Tibial nerve (tissue), 4 donors: ENCODE data around the gene HDAC11.

Experiments used
- EP300 ChIP-seq, 2 donors: sonication (generic); formaldehyde crosslinking; IDR thresholded peaks; one replicate each; pipeline ENCODE4 v1.6.1; 2017; ENCODE audit warnings: antibody characterized with exemption in 2 of 2, mild to moderate bottlenecking in 1 of 2
- POLR2A ChIP-seq, 2 donors: fragments of 450-650 bp; IDR thresholded peaks; one replicate each; pipeline ENCODE4 v1.6.1; 2017; ENCODE audit warnings: antibody characterized with exemption in 2 of 2, mild to moderate bottlenecking in 2 of 2, moderate library complexity in 2 of 2
- TF ChIP-seq, protein P1 (sequence below), 5 experiments: fragments of 200-600 bp in 3 of 5; fragments of 450-650 bp in 2 of 5; sonication (generic) in 3 of 5; IDR thresholded peaks; one replicate each; pipeline ENCODE4 v1.5.1; 2016 to 2019; ENCODE audit warnings: antibody characterized with exemption in 5 of 5, mild to moderate bottlenecking in 3 of 5, moderate library complexity in 2 of 5

DNA sequence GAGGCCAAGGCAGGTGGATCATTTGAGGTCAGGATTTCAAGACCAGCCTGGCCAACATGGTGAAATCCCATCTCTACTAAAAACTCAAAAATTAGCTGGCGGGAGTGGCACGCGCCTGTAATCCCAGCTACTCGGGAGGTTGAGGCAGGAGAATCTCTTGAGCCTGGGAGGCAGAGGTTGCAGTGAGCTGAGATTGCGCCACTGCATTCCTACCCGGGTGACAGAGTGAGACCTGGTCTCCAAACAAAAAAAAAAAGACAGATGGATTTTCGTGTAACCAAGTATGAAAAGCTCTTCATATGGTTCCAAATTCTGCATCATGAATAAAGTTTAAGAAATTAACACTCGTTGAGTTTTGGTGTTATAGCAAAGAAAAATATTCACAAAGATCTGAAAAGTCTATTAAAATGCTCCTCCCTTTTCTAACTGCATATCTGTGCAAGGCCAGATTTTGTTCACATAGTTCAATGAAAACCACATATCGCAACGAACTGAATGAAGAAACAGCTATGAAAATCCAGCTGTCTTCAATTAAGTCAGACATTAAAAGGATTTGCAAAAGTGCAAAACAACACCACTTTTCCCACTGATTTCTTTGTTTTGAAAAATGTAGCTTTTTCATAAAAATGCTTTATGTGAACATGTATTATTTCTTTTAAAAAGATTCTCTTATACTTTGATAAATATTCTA lies 45.0 kb downstream of the HDAC11 start:
- TF ChIP-seq, protein P1, sequence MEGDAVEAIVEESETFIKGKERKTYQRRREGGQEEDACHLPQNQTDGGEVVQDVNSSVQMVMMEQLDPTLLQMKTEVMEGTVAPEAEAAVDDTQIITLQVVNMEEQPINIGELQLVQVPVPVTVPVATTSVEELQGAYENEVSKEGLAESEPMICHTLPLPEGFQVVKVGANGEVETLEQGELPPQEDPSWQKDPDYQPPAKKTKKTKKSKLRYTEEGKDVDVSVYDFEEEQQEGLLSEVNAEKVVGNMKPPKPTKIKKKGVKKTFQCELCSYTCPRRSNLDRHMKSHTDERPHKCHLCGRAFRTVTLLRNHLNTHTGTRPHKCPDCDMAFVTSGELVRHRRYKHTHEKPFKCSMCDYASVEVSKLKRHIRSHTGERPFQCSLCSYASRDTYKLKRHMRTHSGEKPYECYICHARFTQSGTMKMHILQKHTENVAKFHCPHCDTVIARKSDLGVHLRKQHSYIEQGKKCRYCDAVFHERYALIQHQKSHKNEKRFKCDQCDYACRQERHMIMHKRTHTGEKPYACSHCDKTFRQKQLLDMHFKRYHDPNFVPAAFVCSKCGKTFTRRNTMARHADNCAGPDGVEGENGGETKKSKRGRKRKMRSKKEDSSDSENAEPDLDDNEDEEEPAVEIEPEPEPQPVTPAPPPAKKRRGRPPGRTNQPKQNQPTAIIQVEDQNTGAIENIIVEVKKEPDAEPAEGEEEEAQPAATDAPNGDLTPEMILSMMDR (IDR thresholded peaks at IDR 0.05), result no peak
- TF ChIP-seq POLR2A (IDR thresholded peaks at IDR 0.05), result no peak
- TF ChIP-seq EP300 (IDR thresholded peaks at IDR 0.05), result no peak
